CMK (cell line): Measurements from ENCODE around the gene DGKE.

ENCODE experiments used
- DNase-seq: peaks from one replicate; pipeline ENCODE4 v3.0.0-alpha.2; 2010; ENCODE audit warnings: low read depth

Gene DGKE

DNA sequence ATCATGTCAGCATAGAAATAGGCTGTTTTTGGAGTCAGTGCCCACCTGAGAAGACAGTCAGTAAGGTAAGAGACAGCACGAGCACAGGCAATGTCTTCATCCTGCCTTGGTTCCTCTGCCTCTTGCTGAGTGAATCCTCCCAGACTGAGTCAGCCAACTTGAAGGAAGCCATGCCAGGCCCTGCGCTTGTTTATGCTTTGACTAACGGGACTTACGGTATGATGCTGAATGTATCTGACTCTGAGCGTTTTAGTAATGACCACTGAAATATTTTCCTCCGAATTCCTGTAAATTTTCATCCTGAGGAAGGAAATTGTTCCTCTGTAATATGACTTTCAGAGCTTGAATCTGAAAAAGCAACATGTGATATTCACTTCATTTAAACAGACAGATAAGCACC is 18.2 kb upstream of the DGKE start:
- no peak for DNase-seq

DNA sequence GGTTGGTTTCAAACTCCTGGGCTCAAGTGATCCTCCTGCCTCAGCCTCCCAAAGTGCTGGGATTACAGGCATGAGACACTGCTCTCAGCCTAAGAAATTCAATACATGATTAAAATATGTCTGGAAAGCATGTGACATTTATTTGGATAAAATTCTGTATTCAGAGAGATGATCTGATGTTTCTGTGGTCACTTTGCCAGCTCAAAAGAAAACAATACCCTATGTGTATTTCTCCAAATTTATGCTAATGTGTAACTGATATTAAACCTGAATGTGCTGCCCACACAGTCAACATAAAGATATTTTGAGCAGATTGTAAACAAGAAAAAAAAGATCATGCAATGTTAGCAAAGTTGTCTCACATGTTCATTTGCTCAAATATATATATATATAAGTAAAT is 16.9 kb upstream of the DGKE start:
- DNase-seq: no peak

GRCh38 chr17:56819030-56819429 is 14.9 kb upstream of the DGKE start:
- DNase-seq: no peak

GRCh38 chr17:56819431-56820145 is 14.4 kb upstream of the DGKE start:
- peak; percentile 35 for DNase-seq

DNA sequence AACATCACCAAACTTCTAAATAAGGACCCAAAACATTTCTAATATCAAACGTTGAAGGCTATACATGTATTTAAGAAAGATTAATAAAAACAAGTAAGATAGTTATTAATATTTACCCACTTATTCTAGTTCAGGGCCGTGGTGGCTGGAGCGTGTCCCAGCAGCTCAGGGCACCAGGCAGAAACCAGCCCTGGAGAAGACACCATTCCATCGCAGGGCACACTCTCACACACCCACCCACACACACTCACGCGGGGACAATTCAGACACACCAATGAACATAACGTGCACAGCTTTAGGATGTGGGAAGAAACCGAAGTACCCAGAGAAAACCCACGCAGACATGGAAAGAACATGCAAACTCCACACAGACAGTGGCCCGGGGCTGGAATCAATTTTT is 13.7 kb upstream of the DGKE start:
- no peak for DNase-seq

- DNase-seq: no peak
These were observed 12.0 kb upstream of the DGKE start for GRCh38 chr17:56821847-56822534.

GRCh38 chr17:56822725-56823124 is 11.2 kb upstream of the DGKE start:
- DNase-seq: no peak

DNA sequence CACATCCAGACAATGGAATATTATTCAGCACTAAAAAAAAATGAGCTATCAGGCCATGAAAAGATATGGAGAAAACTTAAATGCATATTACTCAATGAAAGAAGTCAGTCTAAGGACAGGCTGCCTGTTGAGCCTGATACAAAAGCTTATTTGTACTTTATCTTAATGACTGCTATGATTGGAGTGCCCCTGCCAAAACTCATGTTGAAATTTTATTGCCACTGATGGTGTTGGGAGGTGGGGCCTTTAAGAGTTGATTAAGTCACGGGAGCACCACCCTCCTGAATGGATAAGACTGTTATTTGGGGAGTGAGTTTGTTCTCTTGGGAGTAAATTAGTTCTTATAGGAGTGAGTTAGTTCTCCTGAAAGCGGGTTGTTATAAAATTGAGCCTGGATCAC is 10.1 kb upstream of the DGKE start:
- no peak for DNase-seq

- DNase-seq: no peak
These were observed 9.4 kb upstream of the DGKE start for GRCh38 chr17:56824503-56824902.

DNA sequence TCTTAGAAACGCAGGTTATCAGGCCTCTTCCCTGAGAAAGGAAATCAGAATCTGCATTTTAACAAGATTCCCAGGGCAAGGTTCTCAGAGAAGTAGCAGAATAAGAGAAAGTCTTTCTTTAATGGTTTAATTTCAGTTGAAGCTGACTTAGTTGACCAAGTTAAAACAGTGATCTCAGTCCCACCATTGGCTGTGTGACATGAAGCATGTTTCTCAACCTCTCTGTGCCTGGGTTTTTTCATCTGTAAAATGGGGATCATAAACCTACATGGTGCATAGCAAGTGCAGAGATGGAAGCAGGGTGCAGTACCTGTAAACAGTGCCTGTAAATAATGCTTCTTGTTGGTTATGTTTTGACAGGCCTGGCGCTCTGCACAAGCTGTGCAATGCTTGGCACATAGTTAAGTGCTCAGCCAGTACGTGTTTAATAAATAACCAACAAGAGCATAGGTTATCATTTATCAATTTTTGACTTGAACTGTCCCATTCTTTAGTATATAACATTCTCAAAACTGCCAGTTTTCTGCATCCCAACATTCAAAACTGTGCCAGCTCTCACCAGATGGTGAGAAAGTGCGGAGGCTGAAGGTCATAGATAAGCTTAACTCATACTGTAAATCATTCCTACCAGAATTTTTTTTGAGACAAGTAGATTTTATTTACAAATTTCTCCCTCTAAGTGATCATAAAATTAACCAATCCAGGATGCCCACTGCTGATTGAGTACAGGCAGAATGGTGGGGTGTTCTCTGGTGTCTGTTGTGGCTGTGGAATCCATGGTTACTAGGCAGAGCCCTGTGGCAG is 7.1 kb upstream of the DGKE start:
- no peak for DNase-seq

DNA sequence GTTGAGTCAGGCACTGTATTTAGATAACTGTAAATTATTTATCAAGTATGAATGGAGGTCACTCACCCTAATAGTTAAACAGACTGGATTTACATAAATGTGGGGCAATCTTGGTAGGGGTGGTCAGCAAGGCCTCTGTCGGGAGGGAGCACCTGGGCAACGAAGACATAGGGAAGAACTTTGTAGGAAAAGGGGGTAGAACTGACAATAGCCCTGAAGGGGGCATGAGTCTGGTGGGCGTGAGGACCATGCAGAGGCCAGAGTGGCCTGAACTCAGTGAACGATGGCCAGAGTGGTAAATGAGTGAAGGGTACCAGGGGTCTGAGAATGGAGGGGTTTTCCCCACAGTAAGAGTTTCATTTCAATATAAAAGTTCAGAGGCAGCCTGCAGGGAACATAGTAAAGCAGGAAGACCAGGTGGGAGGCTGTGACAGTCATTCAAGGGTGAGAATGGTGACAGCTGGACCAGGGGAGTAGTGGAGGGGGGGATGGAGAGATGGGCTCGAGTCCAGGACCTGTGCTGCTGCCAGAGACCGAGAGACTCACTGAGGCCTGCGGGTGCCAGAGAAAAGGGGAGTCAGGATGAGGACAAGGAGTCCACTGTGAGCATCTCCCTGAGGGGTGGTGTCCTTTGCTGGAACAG is 3.1 kb upstream of the DGKE start:
- no peak for DNase-seq

DNA sequence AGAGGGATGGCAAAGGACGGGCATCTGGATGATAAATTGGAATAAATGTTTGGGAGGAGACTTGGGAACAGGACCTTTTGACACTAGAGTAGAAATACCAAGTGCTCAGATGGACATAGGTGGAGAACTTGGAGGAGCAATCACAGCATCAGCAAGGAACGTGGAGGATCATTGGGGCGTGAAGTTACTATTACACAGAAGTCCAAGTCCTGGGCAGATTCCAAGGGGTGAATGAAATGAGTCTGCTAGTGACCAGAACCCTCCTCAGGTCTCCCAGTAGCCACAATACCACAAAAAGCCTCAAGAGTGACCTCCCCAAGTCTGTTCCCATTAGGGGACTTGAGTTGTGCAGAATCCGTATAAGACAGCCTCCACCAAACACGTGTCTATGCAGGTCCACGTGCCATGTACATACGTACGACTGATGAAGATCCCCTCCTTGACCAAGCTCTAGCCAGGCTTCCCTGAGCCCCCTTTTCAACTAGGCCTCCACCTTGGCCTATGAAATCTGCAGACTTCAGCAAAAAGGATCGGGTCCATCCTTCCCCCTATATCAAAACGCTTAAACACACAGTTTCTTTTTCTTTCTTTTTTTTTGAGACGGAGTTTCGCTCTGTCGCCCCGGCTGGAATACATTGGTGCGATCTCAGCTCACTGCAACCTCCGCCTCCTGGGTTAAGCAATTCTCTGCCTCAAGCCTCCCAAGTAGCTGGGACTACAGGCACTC is 2.4 kb upstream of the DGKE start:
- no peak for DNase-seq

DNA sequence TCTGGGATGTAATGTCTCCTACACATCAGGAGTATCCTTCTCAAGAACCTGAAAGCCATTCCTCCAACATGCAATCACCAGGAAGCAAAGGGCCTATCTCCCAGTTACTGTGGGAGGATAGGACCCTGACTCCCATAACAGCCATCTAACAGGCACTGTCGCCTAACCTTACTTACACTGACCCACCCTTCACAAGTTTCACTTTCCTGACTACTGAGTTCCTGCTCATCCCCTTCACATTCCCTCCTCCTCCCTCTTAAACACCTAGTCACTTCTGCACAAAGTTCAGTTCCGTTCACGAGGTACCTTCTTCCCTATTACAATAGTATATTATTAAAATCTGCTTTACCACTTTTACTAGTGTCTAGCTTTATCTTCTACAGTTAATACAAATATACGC is 1.5 kb upstream of the DGKE start:
- no peak for DNase-seq

- peak; percentile 8 for DNase-seq
These were observed 718 bp upstream of the DGKE start for GRCh38 chr17:56833057-56833808.

- DNase-seq: no peak
These were observed 671 bp downstream of the DGKE start for GRCh38 chr17:56834380-56835263.

GRCh38 chr17:56835264-56835585 is 1.3 kb downstream of the DGKE start:
- DNase-seq: no peak

DNA sequence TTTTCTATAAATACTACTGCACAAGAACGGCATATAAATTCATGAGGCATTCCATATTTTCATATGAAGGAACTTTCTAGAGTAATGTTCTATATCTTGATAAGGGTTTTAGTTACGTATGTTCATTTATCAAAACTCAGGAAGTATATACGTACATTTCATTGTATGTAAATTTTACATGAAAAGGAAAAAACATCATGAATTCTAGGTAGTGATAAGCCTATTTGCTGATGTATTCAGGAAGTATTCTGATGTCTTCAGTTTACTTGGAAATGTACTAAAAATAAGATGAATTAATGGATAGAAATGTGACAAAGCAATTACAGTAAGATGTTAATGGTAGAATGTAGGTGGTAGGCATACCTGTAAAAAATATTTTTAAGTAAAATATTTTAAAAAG is 4.7 kb downstream of the DGKE start:
- no peak for DNase-seq

DNA sequence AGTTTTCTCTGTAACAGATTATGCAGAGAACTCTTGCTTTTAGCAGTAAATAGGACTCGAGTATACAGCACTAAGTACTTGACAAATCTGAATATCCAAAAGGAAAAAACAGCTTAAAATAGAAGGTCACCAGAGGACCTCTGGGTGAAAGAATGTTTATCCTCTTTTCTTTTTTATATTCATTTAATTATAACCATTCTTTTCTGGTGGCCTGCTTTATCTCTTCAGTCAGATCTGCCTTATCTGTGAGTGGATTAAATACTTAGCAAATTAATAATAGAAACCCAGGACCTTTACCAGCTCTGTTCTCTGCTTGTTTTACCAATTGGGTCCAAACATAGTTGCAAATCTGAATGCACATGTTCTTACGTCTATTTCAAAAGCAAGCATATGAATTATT is 8.6 kb downstream of the DGKE start:
- no peak for DNase-seq

- DNase-seq: no peak
These were observed 12.0 kb downstream of the DGKE start for GRCh38 chr17:56845934-56846333.

DNA sequence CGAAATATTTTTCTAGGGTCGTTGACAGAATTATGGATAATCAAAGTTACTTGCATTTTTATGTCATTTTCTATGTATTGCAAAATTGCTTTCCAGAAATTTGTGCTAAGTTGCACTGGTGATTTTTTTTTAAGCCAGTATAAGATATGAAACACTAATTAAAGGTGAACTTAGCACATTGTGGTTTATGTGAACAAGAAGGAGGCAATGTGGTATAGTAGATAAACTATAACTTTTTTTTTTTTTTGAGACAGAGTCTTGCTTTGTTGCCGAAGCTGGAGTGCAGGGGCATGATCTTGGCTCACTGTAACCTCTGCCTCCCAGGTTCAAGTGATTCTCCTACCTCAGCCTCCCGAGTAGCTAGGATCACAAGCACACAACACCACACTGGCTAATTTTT is 13.2 kb downstream of the DGKE start:
- DNase-seq: no peak
